Activated CD8-positive, alpha-beta memory T cell treated with anti-CD3 and anti-CD28 coated beads for 48 hours (primary cell): ENCODE measurements around the gene TUBA1A.
"Not testable (repeated sequence)": the region's sequence is repeated elsewhere in the genome, so short reads cannot be mapped to it uniquely, and the experiment has no call there.

Experiments used
- DNase-seq, 3 experiments: peaks; one replicate each; pipeline ENCODE4 v3.0.0-alpha.2; 2020; ENCODE audit warnings: low read depth in 2 of 3, low spot score in 2 of 3

TUBA1A gene

DNA sequence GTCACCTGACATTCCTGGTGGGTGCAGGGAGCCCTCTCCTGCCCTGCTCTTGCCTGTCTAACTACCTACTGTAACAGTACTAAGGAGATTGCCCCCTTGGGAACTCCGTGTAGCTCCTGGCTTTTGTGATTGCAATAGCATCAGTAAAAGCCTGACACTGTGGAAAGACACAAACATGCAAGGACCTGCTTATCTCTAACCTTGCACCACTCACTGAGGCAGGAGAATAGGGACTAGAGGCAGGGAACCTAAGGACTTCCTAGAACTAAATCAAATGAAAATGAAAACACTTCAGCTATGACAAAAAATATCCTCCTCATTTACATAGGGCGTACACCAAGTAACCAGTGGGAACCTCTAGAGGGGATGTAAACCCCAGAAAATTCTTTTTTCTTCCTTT is 28.5 kb downstream of the TUBA1A start:
- DNase-seq: no peak

DNA sequence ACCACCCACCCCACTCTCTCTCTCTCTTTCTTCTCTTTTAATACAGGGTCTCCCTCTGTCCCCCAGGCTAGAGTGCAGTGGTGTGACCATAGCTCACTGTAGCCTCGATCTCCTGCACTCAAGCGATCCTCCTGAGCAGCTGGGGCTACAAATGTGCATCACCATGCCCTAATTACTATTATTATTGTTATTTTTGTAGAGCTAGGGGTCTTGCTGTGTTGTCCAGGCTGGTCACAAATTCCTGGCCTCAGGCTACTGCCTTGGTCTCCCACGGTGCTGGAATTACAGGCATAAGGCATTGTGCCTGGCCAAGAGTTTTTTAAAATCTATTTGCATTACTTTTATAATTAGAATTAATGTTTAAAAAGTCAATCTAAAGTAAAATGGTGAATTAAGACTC is 34.7 kb downstream of the TUBA1A start:
- DNase-seq: no peak

DNA sequence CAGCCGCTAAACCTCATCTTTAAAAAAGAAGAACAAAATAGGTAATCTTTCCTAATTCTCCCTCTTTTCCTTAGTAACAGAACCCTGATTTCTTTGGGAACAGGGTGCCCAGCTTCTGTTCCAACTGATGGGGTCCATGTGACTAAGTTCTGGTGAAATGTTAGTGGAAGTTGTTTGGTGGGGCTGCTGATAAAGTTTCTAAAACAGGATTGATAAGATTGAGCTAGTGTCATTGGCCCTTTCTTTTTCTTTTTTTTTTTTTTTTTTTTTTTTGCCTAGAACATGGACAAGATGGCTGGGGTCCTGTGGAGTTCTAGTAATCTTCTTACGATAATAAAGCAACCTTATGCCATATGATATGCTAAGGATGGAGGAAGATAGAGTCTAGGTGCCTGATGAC is 41.5 kb downstream of the TUBA1A start:
- no peak for DNase-seq

DNA sequence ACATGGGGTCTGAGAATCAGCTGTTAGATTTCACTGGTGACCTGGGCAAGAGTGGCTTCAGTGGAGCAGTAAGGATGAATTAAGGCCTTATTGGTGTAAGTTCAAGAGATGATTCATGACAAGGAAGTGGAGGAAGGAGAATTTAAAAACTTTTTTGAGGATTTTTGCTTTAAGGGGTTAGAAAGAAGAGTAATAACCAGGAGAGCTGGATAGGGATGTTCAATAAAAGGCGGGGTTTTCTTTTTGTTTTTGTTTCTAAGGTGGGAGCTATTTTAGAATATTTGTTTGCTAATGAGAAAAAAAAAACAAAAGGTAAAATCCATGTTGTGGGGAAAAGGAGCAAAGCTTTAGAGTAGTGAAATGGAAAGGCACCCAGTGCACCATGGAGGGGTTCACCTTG is 42.5 kb downstream of the TUBA1A start:
- no peak for DNase-seq

DNA sequence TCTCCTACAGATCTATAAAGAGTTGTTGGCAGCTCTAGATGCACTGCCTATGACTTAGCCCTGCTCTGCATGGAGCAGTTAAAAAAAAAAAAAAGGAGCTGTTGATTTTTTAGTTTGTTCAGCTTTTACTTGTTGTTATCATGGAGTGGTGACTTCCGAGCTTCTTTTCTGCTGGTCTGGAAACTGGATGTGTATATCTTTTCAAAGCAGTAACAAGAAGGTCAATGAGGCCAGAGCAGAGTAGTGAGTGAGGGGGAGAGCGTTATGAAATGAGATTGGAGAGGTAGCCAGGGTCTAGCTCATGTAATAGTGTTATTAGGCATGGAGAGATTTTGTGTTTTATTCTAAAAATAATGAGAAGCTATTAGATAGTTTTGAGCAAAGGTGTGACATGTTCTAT is 44.5 kb downstream of the TUBA1A start:
- DNase-seq: no peak

DNA sequence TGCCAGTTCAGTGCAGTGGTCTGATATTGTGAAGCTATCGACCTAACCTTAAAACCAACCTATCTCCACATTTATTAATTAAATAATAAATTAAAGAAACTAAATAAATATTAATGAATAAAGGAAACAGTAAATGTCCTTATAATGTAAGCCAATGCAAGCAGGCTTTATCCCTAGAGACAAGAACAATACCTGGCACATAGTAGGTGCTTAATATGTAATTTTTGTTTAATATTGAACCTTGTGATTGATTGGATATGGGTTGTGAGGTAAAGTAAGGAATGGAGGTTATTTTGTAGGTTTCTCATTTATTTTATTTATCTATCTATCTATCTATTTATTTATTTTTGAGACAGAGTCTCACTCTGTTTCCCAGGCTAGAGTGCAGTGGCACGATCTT is 49.9 kb downstream of the TUBA1A start:
- DNase-seq: no peak

DNA sequence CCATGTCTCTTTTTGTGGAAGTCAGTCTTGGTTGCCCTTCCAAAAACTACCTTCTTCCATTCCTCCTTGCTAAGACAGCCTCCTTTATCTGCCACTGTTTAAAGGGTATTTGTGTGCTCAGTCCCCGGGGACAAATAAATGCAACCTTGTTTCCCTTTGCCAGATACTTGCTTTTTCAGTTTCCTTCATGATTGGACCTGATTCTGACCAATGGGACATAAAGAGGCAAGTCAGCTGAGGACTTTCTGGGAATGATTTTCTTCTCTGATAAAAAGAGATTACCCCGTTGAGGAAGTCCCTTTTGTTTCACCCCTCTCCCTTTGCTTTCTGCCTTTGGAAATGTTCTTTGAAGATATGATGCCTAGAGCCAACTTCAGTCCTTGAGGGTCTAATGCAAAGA is 50.3 kb downstream of the TUBA1A start:
- DNase-seq: no peak

DNA sequence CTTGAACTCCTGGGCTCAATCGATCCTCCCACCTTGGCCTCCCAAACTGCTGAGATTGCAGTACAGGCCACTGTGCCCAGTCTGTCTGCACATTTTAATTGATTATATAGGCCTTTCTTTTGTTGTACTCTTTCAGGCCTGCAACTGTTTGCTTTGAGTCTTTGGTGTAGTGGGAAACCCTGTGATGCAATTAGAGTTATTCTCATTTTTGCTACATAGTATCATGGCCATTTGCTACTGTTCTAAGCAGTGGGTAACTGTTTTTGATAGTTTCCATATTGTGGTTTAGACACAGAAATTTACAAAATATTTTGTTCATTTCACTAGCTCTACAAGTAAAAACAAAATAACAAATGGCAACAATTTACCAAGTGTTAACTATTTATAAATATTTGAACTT is 51.4 kb downstream of the TUBA1A start:
- no peak for DNase-seq

DNA sequence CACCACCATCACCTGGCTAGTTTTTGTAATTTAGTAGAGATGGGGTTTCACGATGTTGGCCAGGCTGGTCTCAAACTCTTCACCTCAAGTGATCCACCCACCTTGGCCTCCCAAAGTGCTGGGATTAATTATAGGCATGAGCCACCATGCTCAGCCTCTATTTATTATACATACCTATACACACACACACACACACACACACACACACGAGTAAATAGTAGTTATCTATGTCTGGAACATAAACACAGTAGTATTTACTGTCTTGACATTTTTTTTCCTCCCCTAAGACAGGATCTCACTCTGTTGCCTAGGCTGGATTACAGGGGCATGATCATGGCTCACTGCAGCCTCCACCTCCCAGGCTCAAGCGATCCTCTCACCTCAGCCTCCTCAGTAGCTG is 51.9 kb downstream of the TUBA1A start:
- not testable (repeated sequence) for DNase-seq
